ENCODE data around the gene GTSF1L. TPM values are rescaled to one million over a fixed set of nuclear protein-coding genes. Genes with fewer than 3 reads are reported as not detected.

GTSF1L gene
- total RNA-seq, 1 donor from 2014 or later: not detected

DNA sequence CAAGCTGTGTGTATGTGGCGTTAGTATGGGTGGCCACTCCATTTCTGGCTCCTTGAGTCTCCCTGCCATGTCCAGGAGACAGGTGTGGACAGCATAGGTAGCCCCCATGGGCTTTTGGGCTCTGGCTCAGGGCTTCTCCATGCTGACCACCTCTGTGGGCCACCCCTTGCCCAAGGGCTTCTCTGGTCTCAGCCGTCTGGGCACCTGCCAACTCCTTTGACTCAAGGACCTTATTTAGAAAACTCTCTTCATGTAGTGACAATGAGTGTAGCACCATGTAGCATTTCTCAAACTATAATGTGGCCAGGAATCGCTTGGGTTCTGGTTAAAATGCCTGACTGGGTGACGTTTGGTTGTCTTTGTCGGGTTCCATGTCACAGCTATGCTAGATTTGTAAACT is 5.1 kb upstream of the GTSF1L start:
- no peaks in the 10 kb centered on the region for H3K36me3 Mint-ChIP-seq (ENCODE audit: low read depth)
- no peaks in the 10 kb centered on the region for H3K4me1 Mint-ChIP-seq (ENCODE audit: low read depth)
- no peak for DNase-seq (ENCODE audit: low spot score)
- H3K4me3 Mint-ChIP-seq (ENCODE audit: unreplicated experiment): no peak overlapping the region
- peaks cover 3% of the 10 kb centered on the region for H3K9me3 Mint-ChIP-seq (ENCODE audit: low read depth)
- H3K27me3 Mint-ChIP-seq (ENCODE audit: low read depth): peaks cover 35% of the 10 kb centered on the region
- H3K27ac Mint-ChIP-seq (ENCODE audit: unreplicated experiment): no peak overlapping the region
- TF ChIP-seq, protein P1, sequence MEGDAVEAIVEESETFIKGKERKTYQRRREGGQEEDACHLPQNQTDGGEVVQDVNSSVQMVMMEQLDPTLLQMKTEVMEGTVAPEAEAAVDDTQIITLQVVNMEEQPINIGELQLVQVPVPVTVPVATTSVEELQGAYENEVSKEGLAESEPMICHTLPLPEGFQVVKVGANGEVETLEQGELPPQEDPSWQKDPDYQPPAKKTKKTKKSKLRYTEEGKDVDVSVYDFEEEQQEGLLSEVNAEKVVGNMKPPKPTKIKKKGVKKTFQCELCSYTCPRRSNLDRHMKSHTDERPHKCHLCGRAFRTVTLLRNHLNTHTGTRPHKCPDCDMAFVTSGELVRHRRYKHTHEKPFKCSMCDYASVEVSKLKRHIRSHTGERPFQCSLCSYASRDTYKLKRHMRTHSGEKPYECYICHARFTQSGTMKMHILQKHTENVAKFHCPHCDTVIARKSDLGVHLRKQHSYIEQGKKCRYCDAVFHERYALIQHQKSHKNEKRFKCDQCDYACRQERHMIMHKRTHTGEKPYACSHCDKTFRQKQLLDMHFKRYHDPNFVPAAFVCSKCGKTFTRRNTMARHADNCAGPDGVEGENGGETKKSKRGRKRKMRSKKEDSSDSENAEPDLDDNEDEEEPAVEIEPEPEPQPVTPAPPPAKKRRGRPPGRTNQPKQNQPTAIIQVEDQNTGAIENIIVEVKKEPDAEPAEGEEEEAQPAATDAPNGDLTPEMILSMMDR (IDR thresholded peaks at IDR 0.05): no peak

DNA sequence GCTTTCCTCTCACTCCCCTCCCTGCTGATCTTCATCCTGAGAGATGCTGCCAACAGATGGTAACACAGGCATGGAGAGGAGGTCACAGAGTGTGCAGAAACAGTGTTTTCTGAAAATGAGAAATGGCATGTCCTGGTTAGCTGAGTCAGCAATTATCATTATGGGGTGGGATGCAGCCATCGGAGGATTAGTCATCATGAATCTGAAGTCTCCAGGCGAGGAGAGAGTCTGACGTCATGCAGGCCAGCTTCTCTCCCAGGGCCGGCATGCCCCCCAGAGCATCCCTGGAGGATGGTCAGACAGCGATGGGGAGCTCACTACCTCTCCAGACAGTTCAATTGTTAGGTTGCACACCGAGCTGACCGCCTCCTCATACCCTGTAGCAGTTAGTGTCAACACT is 4.7 kb upstream of the GTSF1L start:
- Mint-ChIP-seq H3K27ac (ENCODE audit: unreplicated experiment) (no peak overlapping the region), H3K4me1 (ENCODE audit: low read depth) (no peaks in the 10 kb centered on the region), H3K9me3 (ENCODE audit: low read depth) (peaks cover 3% of the 10 kb centered on the region), H3K4me3 (ENCODE audit: unreplicated experiment) (no peak overlapping the region), H3K27me3 (ENCODE audit: low read depth) (peaks cover 34% of the 10 kb centered on the region), H3K36me3 (ENCODE audit: low read depth) (no peaks in the 10 kb centered on the region)
- TF ChIP-seq, protein P1 (IDR thresholded peaks at IDR 0.05): no peak
- DNase-seq (ENCODE audit: low spot score): no peak

DNA sequence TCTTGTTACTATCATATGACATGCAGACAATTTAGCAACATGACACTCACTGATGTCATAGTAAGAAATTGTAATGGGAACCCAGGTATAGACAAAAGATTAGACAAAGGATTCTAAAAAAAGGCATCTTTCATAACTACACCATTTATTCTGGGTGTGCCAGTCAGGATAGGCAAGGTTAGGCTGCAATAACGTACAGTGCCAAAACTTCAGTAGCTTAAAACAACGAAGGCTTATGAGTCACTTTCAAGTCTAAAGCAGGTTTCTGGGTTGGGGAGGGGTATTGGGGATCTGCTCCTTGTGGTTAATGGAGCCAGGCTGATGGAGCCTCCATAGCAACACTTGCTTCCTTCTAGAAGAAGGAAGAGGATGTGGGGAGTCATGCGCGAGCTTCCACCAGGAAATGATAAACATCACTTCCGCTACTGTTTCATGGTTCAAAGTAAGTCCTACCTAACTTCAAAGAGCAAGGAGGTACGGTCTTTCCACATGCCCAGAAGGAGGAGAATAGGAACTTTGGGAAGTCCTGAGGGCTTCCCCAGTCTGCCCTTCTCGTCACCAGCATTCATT is 2.0 kb upstream of the GTSF1L start:
- H3K4me1 Mint-ChIP-seq (ENCODE audit: low read depth): no peaks in the 10 kb centered on the region
- no peaks in the 10 kb centered on the region for H3K36me3 Mint-ChIP-seq (ENCODE audit: low read depth)
- no peak overlapping the region for H3K4me3 Mint-ChIP-seq (ENCODE audit: unreplicated experiment)
- H3K27me3 Mint-ChIP-seq (ENCODE audit: low read depth): peaks cover 25% of the 10 kb centered on the region
- peaks cover 3% of the 10 kb centered on the region for H3K9me3 Mint-ChIP-seq (ENCODE audit: low read depth)
- H3K27ac Mint-ChIP-seq (ENCODE audit: unreplicated experiment): no peak overlapping the region
- TF ChIP-seq, protein P1 (IDR thresholded peaks at IDR 0.05): no peak
- no peak for DNase-seq (ENCODE audit: low spot score)

DNA sequence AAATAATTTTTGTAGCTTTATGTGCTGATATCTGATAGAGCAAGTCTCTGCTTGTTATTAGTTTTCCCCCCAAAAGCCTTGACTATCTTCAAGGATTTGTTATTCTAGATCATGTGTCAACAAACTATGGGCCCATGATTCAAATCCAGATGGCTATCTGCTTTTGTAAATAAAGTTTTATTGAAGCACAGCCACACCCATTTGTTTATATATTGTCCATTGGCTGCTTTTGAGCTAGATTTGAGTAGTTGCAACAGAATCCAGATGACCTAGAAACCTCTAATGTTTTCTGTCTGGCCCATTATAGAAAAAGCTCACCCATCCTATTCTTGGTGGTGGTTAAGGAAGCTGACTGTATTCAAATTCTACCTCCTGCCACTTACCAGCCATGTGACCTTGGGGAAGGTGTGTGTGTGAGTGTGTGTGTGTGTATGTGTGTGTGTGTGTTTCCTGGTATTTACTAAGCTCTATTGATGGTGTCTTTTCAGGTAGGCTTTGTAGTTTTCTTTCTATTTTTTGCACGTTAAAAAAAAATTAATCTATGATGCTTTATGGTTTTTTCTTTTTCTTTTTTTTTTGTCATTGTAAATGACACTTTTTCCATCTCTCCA is 1.3 kb upstream of the GTSF1L start:
- Mint-ChIP-seq H3K27ac (ENCODE audit: unreplicated experiment) (no peak overlapping the region), H3K27me3 (ENCODE audit: low read depth) (peaks cover 20% of the 10 kb centered on the region), H3K9me3 (ENCODE audit: low read depth) (peaks cover 3% of the 10 kb centered on the region), H3K36me3 (ENCODE audit: low read depth) (no peaks in the 10 kb centered on the region), H3K4me3 (ENCODE audit: unreplicated experiment) (no peak overlapping the region), H3K4me1 (ENCODE audit: low read depth) (no peaks in the 10 kb centered on the region)
- DNase-seq (ENCODE audit: low spot score): no peak
- TF ChIP-seq, protein P1 (IDR thresholded peaks at IDR 0.05): no peak

DNA sequence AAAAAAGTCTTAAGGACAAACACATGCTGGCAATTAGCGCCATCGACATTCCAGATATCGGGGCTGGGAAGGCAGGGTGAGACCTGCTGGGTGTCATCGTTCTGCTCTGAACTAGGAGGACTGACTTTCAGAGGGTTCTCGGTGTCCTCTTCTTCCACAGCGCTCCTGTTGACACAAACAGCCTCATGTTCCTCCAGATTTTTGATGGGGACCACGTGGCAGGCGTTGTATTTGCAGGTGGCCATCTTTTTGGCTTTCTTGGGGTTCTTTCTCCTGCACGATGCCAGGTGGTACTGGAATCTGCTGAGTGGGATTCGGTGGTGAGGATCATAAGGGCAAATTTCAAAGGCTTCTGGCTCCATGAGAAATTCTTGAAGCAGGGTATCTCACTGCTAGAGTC is 469 bp downstream of the GTSF1L start:
- H3K27ac Mint-ChIP-seq (ENCODE audit: unreplicated experiment): no peak overlapping the region
- H3K4me3 Mint-ChIP-seq (ENCODE audit: unreplicated experiment): no peak overlapping the region
- DNase-seq (ENCODE audit: low spot score): no peak
- H3K27me3 Mint-ChIP-seq (ENCODE audit: low read depth): peaks cover 7% of the 10 kb centered on the region
- no peaks in the 10 kb centered on the region for H3K36me3 Mint-ChIP-seq (ENCODE audit: low read depth)
- H3K4me1 Mint-ChIP-seq (ENCODE audit: low read depth): no peaks in the 10 kb centered on the region
- TF ChIP-seq, protein P1 (IDR thresholded peaks at IDR 0.05): no peak
- peaks cover 3% of the 10 kb centered on the region for H3K9me3 Mint-ChIP-seq (ENCODE audit: low read depth)
